HEK293 (cell line): ENCODE measurements around the gene ABCB9.
A peak's percentile ranks its signal among the peaks of the same experiment; 100 is the strongest.

Source experiments
- GLI4 ChIP-seq: fragments of 450-650 bp; formaldehyde crosslinking; IDR thresholded peaks from 2 replicates; pipeline ENCODE4 v1.5.1; 2016; ENCODE audit warnings: missing biosample characterization, missing genetic modification characterization
- HOXA7 ChIP-seq: sonication (generic); formaldehyde crosslinking; IDR thresholded peaks from 2 replicates; pipeline ENCODE4 v1.8.1; 2022; ENCODE audit warnings: missing genetic modification reagents, borderline replicate concordance
- KLF7 ChIP-seq: fragments of 450-650 bp; formaldehyde crosslinking; IDR thresholded peaks from 2 replicates; pipeline ENCODE4 v1.5.1; 2016; ENCODE audit warnings: missing biosample characterization, missing genetic modification characterization, borderline replicate concordance
- MEIS1 ChIP-seq: sonication (generic); formaldehyde crosslinking; IDR thresholded peaks from 2 replicates; pipeline ENCODE4 v1.8.1; 2022; ENCODE audit warnings: missing genetic modification reagents, mild to moderate bottlenecking, borderline replicate concordance
- MYNN ChIP-seq: fragments of 450-650 bp; formaldehyde crosslinking; IDR thresholded peaks from 2 replicates; pipeline ENCODE4 v1.5.1; 2016; ENCODE audit warnings: missing biosample characterization, missing genetic modification characterization, borderline replicate concordance
- MZF1 ChIP-seq: fragments of 450-650 bp; formaldehyde crosslinking; IDR thresholded peaks from 2 replicates; pipeline ENCODE4 v1.5.1; 2017; ENCODE audit warnings: missing biosample characterization, missing genetic modification characterization, borderline replicate concordance
- PRDM1 ChIP-seq: fragments of 450-650 bp; formaldehyde crosslinking; IDR thresholded peaks from 2 replicates; pipeline ENCODE4; 2016; ENCODE audit warnings: missing biosample characterization, missing genetic modification characterization
- REPIN1 ChIP-seq: fragments of 450-650 bp; formaldehyde crosslinking; IDR thresholded peaks from 2 replicates; pipeline ENCODE4 v1.5.1; 2017; ENCODE audit warnings: missing biosample characterization, missing genetic modification characterization, low read depth
- SCRT2 ChIP-seq: fragments of 450-650 bp; formaldehyde crosslinking; IDR thresholded peaks from 2 replicates; pipeline ENCODE4 v1.5.1; 2016; ENCODE audit warnings: missing biosample characterization, missing genetic modification characterization
- SP3 ChIP-seq: fragments of 450-650 bp; formaldehyde crosslinking; IDR thresholded peaks from 2 replicates; pipeline ENCODE4 v1.5.1; 2016; ENCODE audit warnings: missing biosample characterization, missing genetic modification characterization
- YY1 ChIP-seq: fragments of 450-650 bp; formaldehyde crosslinking; IDR thresholded peaks from 2 replicates; pipeline ENCODE4 v1.5.1; 2018; ENCODE audit warnings: missing biosample characterization, missing genetic modification characterization
- ZBTB8A ChIP-seq: fragments of 450-650 bp; formaldehyde crosslinking; IDR thresholded peaks from 2 replicates; pipeline ENCODE4 v1.5.1; 2016; ENCODE audit warnings: missing biosample characterization, missing genetic modification characterization
- ZEB2 ChIP-seq: fragments of 450-650 bp; formaldehyde crosslinking; IDR thresholded peaks from 2 replicates; pipeline ENCODE4 v1.5.1; 2016; ENCODE audit warnings: missing biosample characterization, missing genetic modification characterization
- ZIC2 ChIP-seq: fragments of 450-650 bp; formaldehyde crosslinking; IDR thresholded peaks from 2 replicates; pipeline ENCODE4 v1.5.1; 2016; ENCODE audit warnings: missing biosample characterization, missing genetic modification characterization
- ZNF169 ChIP-seq: fragments of 450-650 bp; formaldehyde crosslinking; IDR thresholded peaks from 2 replicates; pipeline ENCODE4 v1.5.1; 2016; ENCODE audit warnings: missing biosample characterization, missing genetic modification characterization
- ZNF311 ChIP-seq: fragments of 450-650 bp; formaldehyde crosslinking; IDR thresholded peaks from 2 replicates; pipeline ENCODE4 v1.5.1; 2017; ENCODE audit warnings: missing biosample characterization, missing genetic modification characterization, borderline replicate concordance
- ZNF341 ChIP-seq: fragments of 450-650 bp; formaldehyde crosslinking; IDR thresholded peaks from 2 replicates; pipeline ENCODE4; 2016; ENCODE audit warnings: low read depth, missing biosample characterization, missing genetic modification characterization
- ZNF394 ChIP-seq: fragments of 450-650 bp; formaldehyde crosslinking; IDR thresholded peaks from 2 replicates; pipeline ENCODE4 v1.5.1; 2016; ENCODE audit warnings: missing biosample characterization, missing genetic modification characterization, mild to moderate bottlenecking, moderate library complexity, borderline replicate concordance
- ZNF501 ChIP-seq: fragments of 450-650 bp; formaldehyde crosslinking; IDR thresholded peaks from 2 replicates; pipeline ENCODE4 v1.5.1; 2016; ENCODE audit warnings: missing biosample characterization, missing genetic modification characterization
- ZNF510 ChIP-seq: fragments of 450-650 bp; formaldehyde crosslinking; IDR thresholded peaks from 2 replicates; pipeline ENCODE4 v1.5.1; 2018; ENCODE audit warnings: mild to moderate bottlenecking, missing genetic modification characterization, missing biosample characterization; ENCODE audit not compliant: insufficient replicate concordance
- ZNF521 ChIP-seq: fragments of 450-650 bp; formaldehyde crosslinking; IDR thresholded peaks from 2 replicates; pipeline ENCODE4 v1.5.1; 2017; ENCODE audit warnings: missing biosample characterization, mild to moderate bottlenecking, missing genetic modification characterization
- ZNF544 ChIP-seq: fragments of 450-650 bp; formaldehyde crosslinking; IDR thresholded peaks from 2 replicates; pipeline ENCODE4 v1.5.0; 2017; ENCODE audit warnings: missing biosample characterization, missing genetic modification characterization
- ZNF549 ChIP-seq: fragments of 450-650 bp; IDR thresholded peaks from 2 replicates; pipeline ENCODE4 v1.5.1; 2018; ENCODE audit warnings: missing biosample characterization, missing genetic modification characterization, mild to moderate bottlenecking, inconsistent platforms, moderate library complexity
- ZNF610 ChIP-seq: fragments of 450-650 bp; formaldehyde crosslinking; IDR thresholded peaks from 2 replicates; pipeline ENCODE4 v1.5.1; 2016; ENCODE audit warnings: missing biosample characterization, missing genetic modification characterization, borderline replicate concordance
- ZNF658 ChIP-seq: fragments of 450-650 bp; formaldehyde crosslinking; IDR thresholded peaks from 2 replicates; pipeline ENCODE4; 2016; ENCODE audit warnings: missing biosample characterization, missing genetic modification characterization
- ZNF670 ChIP-seq: fragments of 450-650 bp; formaldehyde crosslinking; IDR thresholded peaks from 2 replicates; pipeline ENCODE4 v1.5.1; 2016; ENCODE audit warnings: missing biosample characterization, missing genetic modification characterization, low read depth
- ZNF707 ChIP-seq: fragments of 450-650 bp; formaldehyde crosslinking; IDR thresholded peaks from 2 replicates; pipeline ENCODE4 v1.5.1; 2016; ENCODE audit warnings: missing biosample characterization, missing genetic modification characterization
- TF ChIP-seq, protein P1 (sequence below): fragments of 450-650 bp; formaldehyde crosslinking; IDR thresholded peaks from 2 replicates; pipeline ENCODE4 v1.5.1; 2016; ENCODE audit warnings: missing biosample characterization, missing genetic modification characterization
- TF ChIP-seq, protein P2 (sequence below): fragments of 450-650 bp; formaldehyde crosslinking; IDR thresholded peaks from 2 replicates; pipeline ENCODE4 v1.5.1; 2017; ENCODE audit warnings: missing biosample characterization, missing genetic modification characterization
- TF ChIP-seq, protein P3 (sequence below): fragments of 450-650 bp; formaldehyde crosslinking; IDR thresholded peaks from 2 replicates; pipeline ENCODE4 v1.5.1; 2017; ENCODE audit warnings: missing biosample characterization, missing genetic modification characterization
- TF ChIP-seq, protein P4 (sequence below): fragments of 450-650 bp; formaldehyde crosslinking; IDR thresholded peaks from 2 replicates; pipeline ENCODE4 v1.5.1; 2016; ENCODE audit warnings: missing biosample characterization, missing genetic modification characterization
- TF ChIP-seq, protein P5 (sequence below): fragments of 450-650 bp; formaldehyde crosslinking; IDR thresholded peaks from 2 replicates; pipeline ENCODE4; 2016; ENCODE audit warnings: missing biosample characterization, missing genetic modification characterization

ABCB9 gene

DNA sequence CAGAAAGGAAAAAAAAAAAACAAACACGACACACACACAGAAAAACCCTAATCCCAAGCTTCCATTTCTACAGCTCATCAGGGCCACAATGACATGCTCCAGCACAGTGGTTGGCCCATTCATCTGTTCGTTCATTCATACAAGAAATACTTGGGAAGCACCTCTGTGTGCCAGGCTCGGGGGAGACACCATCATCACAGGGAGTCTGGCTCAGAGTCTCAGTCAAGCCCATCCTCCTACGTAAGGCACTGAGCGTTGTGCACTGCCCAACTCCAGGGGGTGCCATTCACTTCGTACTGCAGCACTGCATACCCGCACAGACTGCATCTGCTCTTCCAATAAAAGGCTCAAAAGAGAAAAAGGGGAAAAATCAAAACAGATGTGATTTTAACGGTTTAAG lies 85.6 kb downstream of the ABCB9 start (continued):
- TF ChIP-seq, protein P1, sequence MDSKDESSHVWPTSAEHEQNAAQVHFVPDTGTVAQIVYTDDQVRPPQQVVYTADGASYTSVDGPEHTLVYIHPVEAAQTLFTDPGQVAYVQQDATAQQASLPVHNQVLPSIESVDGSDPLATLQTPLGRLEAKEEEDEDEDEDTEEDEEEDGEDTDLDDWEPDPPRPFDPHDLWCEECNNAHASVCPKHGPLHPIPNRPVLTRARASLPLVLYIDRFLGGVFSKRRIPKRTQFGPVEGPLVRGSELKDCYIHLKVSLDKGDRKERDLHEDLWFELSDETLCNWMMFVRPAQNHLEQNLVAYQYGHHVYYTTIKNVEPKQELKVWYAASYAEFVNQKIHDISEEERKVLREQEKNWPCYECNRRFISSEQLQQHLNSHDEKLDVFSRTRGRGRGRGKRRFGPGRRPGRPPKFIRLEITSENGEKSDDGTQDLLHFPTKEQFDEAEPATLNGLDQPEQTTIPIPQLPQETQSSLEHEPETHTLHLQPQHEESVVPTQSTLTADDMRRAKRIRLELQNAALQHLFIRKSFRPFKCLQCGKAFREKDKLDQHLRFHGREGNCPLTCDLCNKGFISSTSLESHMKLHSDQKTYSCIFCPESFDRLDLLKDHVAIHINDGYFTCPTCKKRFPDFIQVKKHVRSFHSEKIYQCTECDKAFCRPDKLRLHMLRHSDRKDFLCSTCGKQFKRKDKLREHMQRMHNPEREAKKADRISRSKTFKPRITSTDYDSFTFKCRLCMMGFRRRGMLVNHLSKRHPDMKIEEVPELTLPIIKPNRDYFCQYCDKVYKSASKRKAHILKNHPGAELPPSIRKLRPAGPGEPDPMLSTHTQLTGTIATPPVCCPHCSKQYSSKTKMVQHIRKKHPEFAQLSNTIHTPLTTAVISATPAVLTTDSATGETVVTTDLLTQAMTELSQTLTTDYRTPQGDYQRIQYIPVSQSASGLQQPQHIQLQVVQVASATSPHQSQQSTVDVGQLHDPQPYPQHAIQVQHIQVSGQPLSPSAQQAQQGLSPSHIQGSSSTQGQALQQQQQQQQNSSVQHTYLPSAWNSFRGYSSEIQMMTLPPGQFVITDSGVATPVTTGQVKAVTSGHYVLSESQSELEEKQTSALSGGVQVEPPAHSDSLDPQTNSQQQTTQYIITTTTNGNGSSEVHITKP (tag by site-specific recombination) = peak; percentile 71
- TF ChIP-seq MEIS1 (CRISPR knock-in tag) = no peak
- TF ChIP-seq, protein P2, sequence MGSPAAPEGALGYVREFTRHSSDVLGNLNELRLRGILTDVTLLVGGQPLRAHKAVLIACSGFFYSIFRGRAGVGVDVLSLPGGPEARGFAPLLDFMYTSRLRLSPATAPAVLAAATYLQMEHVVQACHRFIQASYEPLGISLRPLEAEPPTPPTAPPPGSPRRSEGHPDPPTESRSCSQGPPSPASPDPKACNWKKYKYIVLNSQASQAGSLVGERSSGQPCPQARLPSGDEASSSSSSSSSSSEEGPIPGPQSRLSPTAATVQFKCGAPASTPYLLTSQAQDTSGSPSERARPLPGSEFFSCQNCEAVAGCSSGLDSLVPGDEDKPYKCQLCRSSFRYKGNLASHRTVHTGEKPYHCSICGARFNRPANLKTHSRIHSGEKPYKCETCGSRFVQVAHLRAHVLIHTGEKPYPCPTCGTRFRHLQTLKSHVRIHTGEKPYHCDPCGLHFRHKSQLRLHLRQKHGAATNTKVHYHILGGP (tag by site-specific recombination) = no peak
- TF ChIP-seq HOXA7 (CRISPR knock-in tag) = no peak
- TF ChIP-seq ZNF311 (tag by site-specific recombination) = no peak
- TF ChIP-seq REPIN1 (tag by site-specific recombination) = no peak
- TF ChIP-seq ZNF510 (tag by site-specific recombination) = no peak
- no peak for TF ChIP-seq PRDM1 (tag by site-specific recombination)
- TF ChIP-seq ZNF341 (tag by site-specific recombination) = 0 out of 2 replicates have a peak, but pooled peaks have one; percentile 19
- no peak for TF ChIP-seq YY1 (tag by site-specific recombination)
- TF ChIP-seq SP3 (tag by site-specific recombination) = no peak
- no peak for TF ChIP-seq MZF1
- no peak for TF ChIP-seq ZNF521 (tag by site-specific recombination)
- no peak for TF ChIP-seq KLF7 (tag by site-specific recombination)
- TF ChIP-seq, protein P3, sequence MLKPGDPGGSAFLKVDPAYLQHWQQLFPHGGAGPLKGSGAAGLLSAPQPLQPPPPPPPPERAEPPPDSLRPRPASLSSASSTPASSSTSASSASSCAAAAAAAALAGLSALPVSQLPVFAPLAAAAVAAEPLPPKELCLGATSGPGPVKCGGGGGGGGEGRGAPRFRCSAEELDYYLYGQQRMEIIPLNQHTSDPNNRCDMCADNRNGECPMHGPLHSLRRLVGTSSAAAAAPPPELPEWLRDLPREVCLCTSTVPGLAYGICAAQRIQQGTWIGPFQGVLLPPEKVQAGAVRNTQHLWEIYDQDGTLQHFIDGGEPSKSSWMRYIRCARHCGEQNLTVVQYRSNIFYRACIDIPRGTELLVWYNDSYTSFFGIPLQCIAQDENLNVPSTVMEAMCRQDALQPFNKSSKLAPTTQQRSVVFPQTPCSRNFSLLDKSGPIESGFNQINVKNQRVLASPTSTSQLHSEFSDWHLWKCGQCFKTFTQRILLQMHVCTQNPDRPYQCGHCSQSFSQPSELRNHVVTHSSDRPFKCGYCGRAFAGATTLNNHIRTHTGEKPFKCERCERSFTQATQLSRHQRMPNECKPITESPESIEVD = no peak; the same call in 1 of the 2 replicates
- TF ChIP-seq ZNF394 (tag by site-specific recombination) = no peak; the same call in 1 of the 2 replicates
- TF ChIP-seq, protein P4, sequence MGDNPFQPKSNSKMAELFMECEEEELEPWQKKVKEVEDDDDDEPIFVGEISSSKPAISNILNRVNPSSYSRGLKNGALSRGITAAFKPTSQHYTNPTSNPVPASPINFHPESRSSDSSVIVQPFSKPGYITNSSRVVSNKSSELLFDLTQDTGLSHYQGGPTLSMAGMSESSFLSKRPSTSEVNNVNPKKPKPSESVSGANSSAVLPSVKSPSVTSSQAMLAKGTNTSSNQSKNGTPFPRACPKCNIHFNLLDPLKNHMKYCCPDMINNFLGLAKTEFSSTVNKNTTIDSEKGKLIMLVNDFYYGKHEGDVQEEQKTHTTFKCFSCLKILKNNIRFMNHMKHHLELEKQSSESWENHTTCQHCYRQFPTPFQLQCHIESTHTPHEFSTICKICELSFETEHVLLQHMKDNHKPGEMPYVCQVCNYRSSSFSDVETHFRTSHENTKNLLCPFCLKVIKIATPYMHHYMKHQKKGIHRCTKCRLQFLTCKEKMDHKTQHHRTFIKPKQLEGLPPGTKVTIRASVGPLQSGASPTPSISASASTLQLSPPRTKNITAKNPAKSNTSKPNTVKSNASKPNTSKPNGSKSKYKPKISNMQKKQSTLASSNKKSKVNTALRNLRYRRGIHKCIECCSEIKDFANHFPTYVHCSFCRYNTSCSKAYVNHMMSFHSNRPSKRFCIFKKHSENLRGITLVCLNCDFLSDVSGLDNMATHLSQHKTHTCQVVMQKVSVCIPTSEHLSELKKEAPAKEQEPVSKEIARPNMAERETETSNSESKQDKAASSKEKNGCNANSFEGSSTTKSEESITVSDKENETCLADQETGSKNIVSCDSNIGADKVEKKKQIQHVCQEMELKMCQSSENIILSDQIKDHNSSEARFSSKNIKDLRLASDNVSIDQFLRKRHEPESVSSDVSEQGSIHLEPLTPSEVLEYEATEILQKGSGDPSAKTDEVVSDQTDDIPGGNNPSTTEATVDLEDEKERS (tag by site-specific recombination) = no peak
- no peak for TF ChIP-seq ZNF501
- TF ChIP-seq ZNF707 = no peak
- TF ChIP-seq ZNF549 (tag by site-specific recombination) = no peak
- TF ChIP-seq ZNF544 (tag by site-specific recombination) = no peak
- no peak for TF ChIP-seq ZBTB8A (tag by site-specific recombination)
- TF ChIP-seq ZNF610 (tag by site-specific recombination) = no peak
- TF ChIP-seq ZNF658 (tag by site-specific recombination) = no peak
- TF ChIP-seq MYNN = no peak
- no peak for TF ChIP-seq ZNF670 (tag by site-specific recombination)
- no peak for TF ChIP-seq SCRT2 (tag by site-specific recombination)
- TF ChIP-seq ZIC2 (tag by site-specific recombination) = peak; percentile 79
- TF ChIP-seq GLI4 (tag by site-specific recombination) = no peak
- TF ChIP-seq, protein P5, sequence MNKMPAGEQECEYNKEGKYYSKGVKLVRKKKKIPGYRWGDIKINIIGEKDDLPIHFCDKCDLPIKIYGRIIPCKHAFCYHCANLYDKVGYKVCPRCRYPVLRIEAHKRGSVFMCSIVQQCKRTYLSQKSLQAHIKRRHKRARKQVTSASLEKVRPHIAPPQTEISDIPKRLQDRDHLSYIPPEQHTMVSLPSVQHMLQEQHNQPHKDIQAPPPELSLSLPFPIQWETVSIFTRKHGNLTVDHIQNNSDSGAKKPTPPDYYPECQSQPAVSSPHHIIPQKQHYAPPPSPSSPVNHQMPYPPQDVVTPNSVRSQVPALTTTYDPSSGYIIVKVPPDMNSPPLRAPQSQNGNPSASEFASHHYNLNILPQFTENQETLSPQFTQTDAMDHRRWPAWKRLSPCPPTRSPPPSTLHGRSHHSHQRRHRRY (tag by site-specific recombination) = no peak
- TF ChIP-seq ZNF169 (tag by site-specific recombination) = no peak
- no peak for TF ChIP-seq ZEB2
